HG02852 (cell line): Measurements from ENCODE around the gene BAZ2B.
"Not testable (repeated sequence)": the region's sequence is repeated elsewhere in the genome, so short reads cannot be mapped to it uniquely, and the experiment has no call there.

ENCODE experiments used
- ATAC-seq: cut with Tn5 transposase; IDR thresholded peaks from one replicate; pipeline ENCODE4 v1.9.1; 2021; ENCODE audit warnings: mild to moderate bottlenecking, moderate library complexity; ENCODE audit not compliant: unreplicated experiment

Gene BAZ2B

DNA sequence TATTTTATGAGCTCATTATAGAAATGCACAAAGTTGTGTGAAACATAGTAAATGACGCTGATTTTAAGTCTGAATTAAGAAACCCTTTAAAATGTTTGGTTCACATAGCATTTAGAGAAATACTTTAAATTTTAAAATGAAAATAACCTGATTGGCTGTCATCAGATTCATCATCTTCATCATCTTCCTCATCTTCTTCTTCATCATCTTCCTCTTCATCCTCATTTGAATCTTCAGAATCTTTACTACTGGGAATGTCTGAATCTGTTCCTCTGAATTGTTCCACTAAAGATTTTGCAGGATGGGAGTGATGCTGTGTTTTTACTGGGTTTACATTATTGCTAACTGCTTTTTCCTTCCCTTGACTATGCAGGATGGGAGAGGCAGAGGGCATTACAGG, 183.7 kb downstream of the BAZ2B start:
- ATAC-seq: no peak

GRCh38 chr2:159427048-159427447, 189.3 kb downstream of the BAZ2B start:
- no peak for ATAC-seq

DNA sequence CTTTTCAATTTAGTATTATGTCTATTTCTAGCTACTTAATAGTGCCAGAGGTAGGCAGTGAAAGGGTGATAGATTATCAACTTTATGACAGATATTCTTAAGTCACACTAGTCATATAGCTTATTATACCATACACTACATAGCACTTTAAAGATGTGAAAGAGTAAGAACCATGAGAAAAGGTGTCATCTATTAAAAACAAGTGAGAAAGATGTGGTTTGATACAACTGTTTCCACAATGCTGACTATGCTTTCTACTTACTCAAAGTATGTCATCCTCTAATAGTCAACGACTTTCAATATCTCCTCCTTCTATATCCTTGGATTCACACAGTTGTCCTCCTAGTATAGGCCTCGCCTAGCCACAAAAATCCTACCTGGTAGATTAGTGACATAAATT, 196.9 kb downstream of the BAZ2B start:
- no peak for ATAC-seq

GRCh38 chr2:159411460-159411859, 204.9 kb downstream of the BAZ2B start:
- peak; percentile 52 for ATAC-seq

- ATAC-seq: peak; percentile 45
Observed at GRCh38 chr2:159410276-159410675, 206.1 kb downstream of the BAZ2B start.

DNA sequence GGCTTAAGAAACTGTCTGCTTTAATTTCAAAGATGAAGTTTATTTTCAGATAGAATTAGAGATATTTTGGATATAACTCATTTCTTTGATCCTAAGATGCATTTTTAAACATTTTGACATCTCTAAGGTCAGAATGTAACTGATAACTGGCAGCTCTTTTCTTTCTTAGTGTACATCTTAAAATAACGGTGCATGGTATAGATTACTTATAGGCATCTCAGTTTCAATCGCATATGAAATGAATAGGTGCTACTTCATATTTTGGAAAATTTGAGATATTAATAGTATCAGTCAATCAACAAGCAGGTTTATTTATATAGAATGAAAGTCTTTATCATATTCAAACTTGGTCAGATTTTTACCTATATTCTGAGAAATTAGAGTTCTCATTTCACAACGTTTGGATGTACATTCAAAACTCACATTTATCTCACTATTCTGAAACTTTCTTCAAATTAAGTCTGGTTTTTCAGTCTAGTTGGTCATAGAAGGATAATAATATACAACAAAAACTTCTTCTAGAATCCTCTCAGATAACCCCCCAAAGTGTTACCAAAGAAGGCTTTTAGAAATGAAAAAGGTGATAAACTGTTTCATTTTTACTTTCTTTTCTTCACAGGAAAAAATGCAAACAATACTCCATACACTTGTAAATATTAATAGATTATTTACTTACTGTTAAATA, 207.1 kb downstream of the BAZ2B start:
- ATAC-seq: no peak

GRCh38 chr2:159402790-159403189, 213.6 kb downstream of the BAZ2B start:
- no peak for ATAC-seq

DNA sequence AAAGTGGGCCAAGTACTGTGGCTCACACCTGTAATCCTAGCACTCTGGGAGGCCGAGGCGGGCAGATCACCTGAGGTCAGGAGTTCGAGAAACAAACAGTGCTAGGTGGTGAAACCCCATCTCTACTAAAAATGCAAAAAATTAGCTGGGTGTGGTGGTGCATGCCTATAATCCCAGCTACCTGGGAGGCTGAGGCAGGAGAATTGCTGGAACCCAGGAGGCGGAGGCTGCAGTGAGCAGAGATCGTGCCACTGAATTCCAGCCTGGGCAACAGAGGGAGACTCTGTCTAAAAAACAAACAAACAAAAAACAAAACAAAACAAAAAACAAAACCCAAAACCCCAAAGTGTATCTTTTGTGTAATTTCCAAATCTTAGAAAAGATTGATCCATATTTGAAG, 214.2 kb downstream of the BAZ2B start:
- not testable (repeated sequence) for ATAC-seq

DNA sequence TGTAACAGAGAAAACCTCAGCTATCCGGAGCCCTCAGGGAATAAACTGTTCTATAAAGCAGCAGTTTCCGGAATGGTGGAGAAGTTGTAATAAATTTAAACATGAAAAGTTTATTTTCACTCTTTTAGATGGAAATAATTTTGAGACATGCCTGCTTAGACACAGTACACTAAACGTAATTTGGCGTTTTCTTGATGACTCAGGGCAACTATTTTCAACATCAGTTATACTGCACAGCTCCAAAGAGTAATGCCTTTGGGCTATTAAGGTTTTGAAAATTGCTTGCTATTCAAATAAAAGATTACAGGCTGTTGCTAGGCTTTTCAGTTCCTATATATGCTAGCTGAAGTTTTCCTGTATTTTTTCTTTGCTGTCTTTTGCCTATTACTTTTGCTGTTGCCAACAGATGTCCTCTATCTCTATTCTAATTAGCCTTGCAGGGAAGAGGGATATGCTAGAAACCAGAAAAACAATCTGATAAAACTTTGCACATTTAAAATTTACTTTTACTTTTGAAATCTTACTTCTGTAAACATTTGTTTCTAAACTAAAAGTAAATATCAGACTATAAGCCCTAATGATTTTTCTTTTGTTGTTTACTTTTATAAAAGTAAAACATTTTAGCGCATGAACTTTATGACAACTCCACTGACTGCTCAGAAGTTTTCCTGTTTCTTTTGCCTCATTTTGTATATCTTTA, 216.5 kb downstream of the BAZ2B start:
- no peak for ATAC-seq

DNA sequence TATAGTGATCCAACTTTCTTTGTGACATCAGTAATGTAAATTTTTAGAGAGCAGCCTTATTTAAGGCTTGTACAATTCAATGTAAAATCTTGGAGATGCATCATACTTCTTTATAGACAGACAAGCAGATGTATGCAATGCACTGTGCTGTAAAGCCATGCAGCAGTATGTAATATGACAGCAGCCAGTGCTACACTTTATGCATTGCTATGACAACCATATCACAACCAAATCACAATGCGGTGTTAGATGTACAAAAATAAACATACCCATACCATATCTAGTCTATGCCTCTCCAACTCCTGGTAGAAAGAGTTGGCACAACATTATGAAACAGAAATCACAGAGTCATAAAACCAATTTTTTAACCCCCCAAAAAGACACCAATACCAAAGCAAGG, 219.5 kb downstream of the BAZ2B start:
- ATAC-seq: no peak

DNA sequence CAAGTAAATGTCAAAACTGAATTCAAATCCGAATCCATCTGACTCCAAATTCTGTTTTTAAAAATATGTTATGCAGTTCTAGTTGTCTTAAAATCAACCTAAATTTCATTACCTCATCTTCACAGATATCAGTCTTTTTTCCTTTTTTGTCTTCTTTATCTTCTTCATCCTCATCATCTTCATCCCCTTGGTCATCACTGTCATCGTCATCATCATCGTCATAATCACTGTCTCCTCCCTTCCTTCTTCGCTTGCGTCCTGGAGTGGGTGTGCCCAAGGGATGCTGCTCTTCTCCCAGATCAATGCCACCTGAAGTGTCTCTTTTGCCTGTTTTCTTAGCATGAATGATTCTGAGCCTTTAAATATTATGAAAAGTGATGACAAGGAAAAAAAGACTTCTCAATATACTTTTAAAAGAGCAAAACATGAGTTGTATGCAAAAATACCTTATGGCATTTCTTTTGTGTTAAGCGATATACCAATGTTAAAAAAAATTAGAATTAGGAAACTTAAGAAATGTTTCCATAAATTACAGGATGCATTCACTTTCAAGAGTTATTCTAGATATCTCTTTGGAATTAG, 233.8 kb downstream of the BAZ2B start:
- no peak for ATAC-seq

GRCh38 chr2:159381574-159381973, 234.8 kb downstream of the BAZ2B start:
- ATAC-seq: no peak

GRCh38 chr2:159380685-159381239, 235.6 kb downstream of the BAZ2B start:
- no peak for ATAC-seq

- no peak for ATAC-seq
Observed at GRCh38 chr2:159379181-159379580, 237.2 kb downstream of the BAZ2B start.

- no peak for ATAC-seq
Observed at GRCh38 chr2:159375241-159375640, 241.1 kb downstream of the BAZ2B start.

GRCh38 chr2:159371506-159371905, 244.8 kb downstream of the BAZ2B start:
- no peak for ATAC-seq

- ATAC-seq: no peak
Observed at GRCh38 chr2:159366538-159366937, 249.8 kb downstream of the BAZ2B start.

DNA sequence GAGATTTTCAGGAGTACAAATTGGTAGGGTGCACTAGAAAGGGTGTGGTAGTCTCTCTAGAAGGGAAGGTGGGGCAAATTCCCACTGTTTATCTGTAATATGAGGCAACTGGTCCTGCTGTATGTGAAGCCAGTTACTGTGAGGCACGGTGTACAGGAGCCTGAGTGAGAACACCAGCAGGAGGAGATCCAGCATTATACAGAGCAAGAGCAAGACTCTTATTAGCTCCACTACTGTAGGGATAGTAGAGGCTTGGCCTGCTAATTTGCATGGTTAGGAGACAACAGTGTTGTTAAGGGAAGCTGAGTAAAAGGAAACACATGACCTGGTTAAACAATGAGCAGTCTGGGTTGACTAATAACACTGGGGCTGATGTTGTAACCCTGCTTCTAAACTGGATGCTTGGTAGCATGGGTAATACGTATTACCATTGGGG, 253.5 kb downstream of the BAZ2B start:
- no peak for ATAC-seq

DNA sequence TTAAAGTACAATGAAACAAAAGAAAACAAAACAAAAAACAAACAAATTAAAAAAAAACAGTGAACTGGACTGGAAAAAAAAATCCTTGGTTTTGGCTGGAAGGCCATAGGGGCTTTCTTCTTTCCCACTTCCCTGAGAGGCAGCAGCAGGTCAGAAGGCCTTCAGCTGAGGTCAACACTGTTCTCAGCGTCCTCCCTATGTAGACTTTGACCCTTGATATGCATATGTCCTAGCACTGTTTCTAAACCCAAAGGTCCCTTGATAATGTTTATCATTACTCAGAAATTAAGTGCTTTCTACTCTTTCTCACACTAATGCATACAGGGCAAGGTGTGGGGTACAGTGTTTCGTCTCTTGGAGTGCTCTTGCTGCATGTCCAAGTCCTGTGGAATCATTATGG, 254.3 kb downstream of the BAZ2B start:
- ATAC-seq: no peak

DNA sequence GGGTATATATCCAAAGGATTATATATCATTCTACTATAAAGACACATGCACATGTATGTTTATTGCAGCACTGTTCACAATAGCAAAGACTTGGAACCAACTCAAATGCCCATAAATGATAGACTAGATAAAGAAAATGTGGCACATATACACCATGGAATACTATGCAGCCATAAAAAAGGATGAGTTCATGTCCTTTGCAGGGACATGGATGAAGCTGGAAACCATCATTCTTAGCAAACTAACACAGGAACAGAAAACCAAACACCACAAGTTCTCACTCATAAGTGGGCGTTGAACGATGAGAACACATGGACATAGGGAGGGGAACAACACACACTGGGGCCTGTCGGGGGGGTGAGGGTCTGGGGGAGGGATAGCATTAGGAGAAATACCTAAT, 254.7 kb downstream of the BAZ2B start:
- not testable (repeated sequence) for ATAC-seq

DNA sequence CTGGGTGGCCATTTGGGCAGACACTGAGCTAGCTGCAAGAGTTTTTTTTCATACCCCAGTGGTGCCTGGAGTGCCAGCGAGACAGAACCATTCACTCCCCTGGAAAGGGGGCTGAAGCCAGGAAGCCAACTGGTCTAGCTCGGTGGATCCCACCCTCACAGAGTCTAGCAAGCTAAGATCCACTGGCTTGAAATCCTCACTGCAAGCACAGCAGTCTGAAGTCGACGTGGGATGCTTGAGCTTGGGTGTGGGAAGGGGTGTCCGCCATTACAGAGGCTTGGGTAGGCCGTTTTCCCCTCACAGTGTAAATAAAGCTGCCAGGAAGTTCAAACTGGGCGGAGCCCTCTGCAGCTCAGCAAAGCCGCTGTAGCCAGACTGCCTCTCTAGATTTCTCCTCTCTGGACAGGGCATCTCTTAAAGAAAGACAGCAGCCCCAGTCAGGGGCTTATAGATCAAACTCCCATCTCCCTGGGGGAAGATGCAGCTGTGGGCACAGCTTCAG, 260.2 kb downstream of the BAZ2B start:
- no peak for ATAC-seq

- no peak for ATAC-seq
Observed at GRCh38 chr2:159351977-159352376, 264.4 kb downstream of the BAZ2B start.
